Upper lobe of right lung (tissue), 1 donor: ENCODE results near the gene TP53AIP1. TPM values are rescaled to one million over a fixed set of nuclear protein-coding genes. Genes with fewer than 3 reads are reported as not detected.

Experiments used
- ATAC-seq: fragments of 200-7000 bp; cut with Tn5 transposase; one replicate; pipeline ENCODE4 v1.9.1; 2020; ENCODE audit warnings: mild to moderate bottlenecking, moderate library complexity
- DNase-seq: peaks from one replicate; pipeline ENCODE4 v3.0.0-alpha.2; 2020
- H3K27ac ChIP-seq: fragments of 200-600 bp; one replicate; pipeline ENCODE4 v1.8.0; 2022
- H3K27me3 ChIP-seq: fragments of 200-600 bp; one replicate; pipeline ENCODE4 v1.8.0; 2022; ENCODE audit warnings: mild to moderate bottlenecking
- H3K36me3 ChIP-seq: fragments of 200-600 bp; one replicate; pipeline ENCODE4 v1.8.0; 2022
- H3K4me1 ChIP-seq: fragments of 200-600 bp; one replicate; pipeline ENCODE4 v1.8.0; 2022
- H3K4me3 ChIP-seq: fragments of 200-600 bp; one replicate; pipeline ENCODE4 v1.8.0; 2022; ENCODE audit warnings: mild to moderate bottlenecking
- H3K9me3 ChIP-seq: fragments of 200-600 bp; one replicate; pipeline ENCODE4 v1.8.0; 2022
- CTCF ChIP-seq: fragments of 200-600 bp; IDR thresholded peaks from one replicate; pipeline ENCODE4 v1.8.0; 2022; ENCODE audit warnings: antibody characterized with exemption
- intact Hi-C: fragments of 100-400 bp; cut with DNase I; formaldehyde crosslinking; loops from one replicate; pipeline ENCODE4 v1.11.0; 2022
- total RNA-seq: library from RNA; stranded (reverse); fragmentation: NEBNext Ultra II Directional; extraction: Animal tissue kit (Norgen Biotek cat#: 25700); gene quantifications from one replicate; pipeline ENCODE4 v1.2.1, GENCODE V29; 2021
- donor health status: DM: no; HTN: yes; CAD: no; lungs with severe emphysema.

TP53AIP1 gene
- total RNA-seq, 1 donor from 2014 or later, result not detected

DNA sequence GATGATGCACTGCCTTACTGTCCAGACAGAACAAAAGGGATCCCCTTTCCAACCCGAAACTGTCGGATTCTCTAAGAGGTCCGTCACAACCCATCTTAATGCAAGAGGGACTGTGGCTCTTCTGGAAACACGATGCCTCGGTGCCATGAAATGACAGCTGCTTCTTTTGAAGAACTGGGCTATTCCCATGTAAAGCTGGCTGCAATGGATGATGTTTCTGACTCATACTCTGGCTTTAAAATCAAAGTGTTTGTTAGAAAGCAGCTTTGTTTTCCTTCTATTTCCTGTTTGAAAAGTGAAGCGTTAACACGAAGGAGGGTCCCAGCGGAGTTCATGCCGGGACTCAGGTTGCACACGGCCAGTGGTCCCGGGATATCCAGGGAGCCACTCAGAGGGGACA is 3.1 kb downstream of the TP53AIP1 start:
- DNase-seq, result no peak
- no peaks in the 10 kb centered on the region for H3K4me1 ChIP-seq
- H3K27me3 ChIP-seq, result no peaks in the 10 kb centered on the region
- H3K9me3 ChIP-seq, result no peaks in the 10 kb centered on the region
- no peak overlapping the region for H3K27ac ChIP-seq
- no peak for TF ChIP-seq CTCF
- no peak overlapping the region for H3K4me3 ChIP-seq
- intact Hi-C loops, result no loop called here
- ATAC-seq, result no peak
- no peaks in the 10 kb centered on the region for H3K36me3 ChIP-seq

GRCh38 chr11:128938156-128938885 is 4.3 kb downstream of the TP53AIP1 start:
- H3K27ac ChIP-seq, result no peak overlapping the region
- no peak for ATAC-seq
- H3K9me3 ChIP-seq, result no peaks in the 10 kb centered on the region
- no peaks in the 10 kb centered on the region for H3K36me3 ChIP-seq
- no peaks in the 10 kb centered on the region for H3K4me1 ChIP-seq
- no peak for DNase-seq
- intact Hi-C loops, result no loop called here
- H3K4me3 ChIP-seq, result no peak overlapping the region
- H3K27me3 ChIP-seq, result no peaks in the 10 kb centered on the region
- no peak for TF ChIP-seq CTCF

DNA sequence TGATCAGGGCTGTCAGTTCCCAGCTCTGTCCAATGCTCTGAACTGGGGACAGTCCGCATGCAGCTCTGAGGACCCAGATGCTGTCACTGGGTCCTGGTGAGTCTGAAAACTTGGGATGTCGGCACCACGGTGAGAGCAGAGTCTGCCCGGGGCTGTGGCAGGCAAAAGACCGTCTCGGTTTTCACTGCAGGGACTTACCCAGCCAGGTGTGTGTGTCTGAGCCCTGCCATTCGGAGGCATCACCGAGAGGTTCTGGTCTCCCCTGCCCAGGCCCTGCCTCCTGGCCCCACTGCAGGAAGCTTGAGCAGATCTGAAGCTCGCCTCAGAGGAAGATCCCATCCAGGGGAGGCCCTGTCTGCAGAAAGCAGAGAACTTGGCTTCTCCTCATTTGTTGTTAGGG is 5.2 kb downstream of the TP53AIP1 start:
- no peak for TF ChIP-seq CTCF
- Histone ChIP-seq H3K36me3 (no peaks in the 10 kb centered on the region), H3K9me3 (no peaks in the 10 kb centered on the region), H3K27ac (no peak overlapping the region), H3K27me3 (no peaks in the 10 kb centered on the region), H3K4me1 (no peaks in the 10 kb centered on the region), H3K4me3 (no peak overlapping the region)
- intact Hi-C loops, result no loop called here
- DNase-seq, result no peak
- ATAC-seq, result no peak

GRCh38 chr11:128936606-128937251 is 5.9 kb downstream of the TP53AIP1 start:
- H3K36me3 ChIP-seq, result no peaks in the 10 kb centered on the region
- no peak overlapping the region for H3K4me3 ChIP-seq
- ATAC-seq (peak; percentile 5), DNase-seq (no peak)
- H3K9me3 ChIP-seq, result no peaks in the 10 kb centered on the region
- TF ChIP-seq CTCF, result no peak
- H3K27ac ChIP-seq, result no peak overlapping the region
- no peaks in the 10 kb centered on the region for H3K4me1 ChIP-seq
- intact Hi-C loops, result no loop called here
- H3K27me3 ChIP-seq, result no peaks in the 10 kb centered on the region

DNA sequence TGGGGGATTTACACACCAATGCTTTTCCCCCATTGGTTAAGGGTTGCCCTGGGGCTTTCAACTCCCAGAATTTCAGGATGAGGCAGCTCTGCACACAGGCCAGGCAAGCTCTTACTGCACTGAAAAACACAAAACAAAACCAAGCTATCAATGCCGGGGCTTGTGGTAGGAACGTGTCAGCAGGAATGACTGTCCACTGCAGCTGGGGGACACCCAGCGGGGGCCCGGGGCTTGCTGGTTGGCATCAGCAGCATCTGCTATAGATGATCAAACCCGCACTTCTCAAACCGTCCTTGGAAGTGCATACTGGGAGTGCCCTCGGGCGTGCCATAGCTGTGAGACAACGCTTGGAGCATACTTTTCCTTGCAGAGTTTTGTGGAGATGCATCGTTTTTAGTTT is 7.7 kb downstream of the TP53AIP1 start:
- H3K9me3 ChIP-seq, result no peaks in the 10 kb centered on the region
- no peak overlapping the region for H3K4me3 ChIP-seq
- no peaks in the 10 kb centered on the region for H3K27me3 ChIP-seq
- H3K27ac ChIP-seq, result no peak overlapping the region
- TF ChIP-seq CTCF, result no peak
- H3K4me1 ChIP-seq, result no peaks in the 10 kb centered on the region
- no peaks in the 10 kb centered on the region for H3K36me3 ChIP-seq
- ATAC-seq (no peak), DNase-seq (no peak)
- intact Hi-C loops, result no loop called here
